ENCODE measurements around the gene IFI6. TPM values are rescaled to one million over a fixed set of nuclear protein-coding genes. Genes with fewer than 3 reads are reported as not detected.

Gene IFI6
- total and polyA plus RNA-seq, 12 donors, result 67.6 to 611 (median 209) TPM

DNA sequence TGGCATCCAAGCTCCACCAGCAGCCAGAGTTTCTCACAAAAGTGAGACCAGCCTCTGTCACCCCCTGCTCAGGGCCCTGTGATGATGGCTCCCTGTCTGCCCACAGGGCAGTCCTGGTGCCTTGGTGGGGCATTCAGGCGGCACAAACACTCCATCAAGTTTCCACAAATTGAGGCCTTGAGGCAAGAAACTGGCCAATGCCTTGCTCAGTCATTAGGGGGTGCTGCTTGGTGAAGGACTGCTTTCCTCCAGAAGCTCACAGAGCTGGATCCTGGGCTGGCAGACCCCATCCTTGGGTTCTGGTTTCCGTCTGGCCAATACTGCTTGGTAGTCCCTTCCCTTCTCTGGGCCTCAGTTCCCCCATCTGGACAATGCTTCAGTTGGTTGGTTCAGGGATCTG, 55.6 kb downstream of the IFI6 start:
- peaks cover 6% of the 10 kb centered on the region in 2 donors for H3K4me1 ChIP-seq (replicated peaks in 1 of 2)
- no peaks in the 10 kb centered on the region for H3K27me3 ChIP-seq
- no peaks in the 10 kb centered on the region for H3K9me3 ChIP-seq (replicated peaks in 1 of 3)
- DNase-seq, result no peak
- 94 to 100% (median 98%) methylated on average over 2 of the region's 2 CpGs; no CpG with 5 or more reads in 1 of the 4 donors for WGBS, 4 donors
- no peaks in the 10 kb centered on the region for H3K36me3 ChIP-seq (replicated peaks in 1 of 2)
- intact Hi-C loops (cut with DNase I), result loop anchor here (2.0 to 10.0 kb wide), 2 partner anchors 42 to 312 kb away; no protein-coding TSS in a partner anchor
- no peak overlapping the region for H3K4me3 ChIP-seq
- H3K27ac ChIP-seq, result no peak overlapping the region
- TF ChIP-seq, protein P1, sequence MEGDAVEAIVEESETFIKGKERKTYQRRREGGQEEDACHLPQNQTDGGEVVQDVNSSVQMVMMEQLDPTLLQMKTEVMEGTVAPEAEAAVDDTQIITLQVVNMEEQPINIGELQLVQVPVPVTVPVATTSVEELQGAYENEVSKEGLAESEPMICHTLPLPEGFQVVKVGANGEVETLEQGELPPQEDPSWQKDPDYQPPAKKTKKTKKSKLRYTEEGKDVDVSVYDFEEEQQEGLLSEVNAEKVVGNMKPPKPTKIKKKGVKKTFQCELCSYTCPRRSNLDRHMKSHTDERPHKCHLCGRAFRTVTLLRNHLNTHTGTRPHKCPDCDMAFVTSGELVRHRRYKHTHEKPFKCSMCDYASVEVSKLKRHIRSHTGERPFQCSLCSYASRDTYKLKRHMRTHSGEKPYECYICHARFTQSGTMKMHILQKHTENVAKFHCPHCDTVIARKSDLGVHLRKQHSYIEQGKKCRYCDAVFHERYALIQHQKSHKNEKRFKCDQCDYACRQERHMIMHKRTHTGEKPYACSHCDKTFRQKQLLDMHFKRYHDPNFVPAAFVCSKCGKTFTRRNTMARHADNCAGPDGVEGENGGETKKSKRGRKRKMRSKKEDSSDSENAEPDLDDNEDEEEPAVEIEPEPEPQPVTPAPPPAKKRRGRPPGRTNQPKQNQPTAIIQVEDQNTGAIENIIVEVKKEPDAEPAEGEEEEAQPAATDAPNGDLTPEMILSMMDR (IDR thresholded peaks at IDR 0.05), result no peak
- TF ChIP-seq POLR2A (IDR thresholded peaks at IDR 0.05), result no peak

Small RNAs within 50 kb of the gene (small RNA-seq; reads per million reads assigned to genes)
- gene AL031729.1, result 0 reads per million in 2 donors
- 0 reads per million in 2 donors for gene RNU6-424P
- 0 reads per million in 2 donors for gene RNU6-949P

Other genes starting within 250 kb of the IFI6 start
- 100 to 1,000 TPM in 4 of 9 donors, 10 to 100 TPM in 5; 17.4 to 159 (median 70.0) TPM for gene WASF2, start 182.0 kb downstream of the IFI6 start, total RNA-seq
- 10 to 100 TPM; 18.9 to 94.6 (median 29.0) TPM for gene WASF2, start 182.0 kb downstream of the IFI6 start, polyA plus RNA-seq
- 100 to 1,000 TPM in 1 of 9 donors, 10 to 100 TPM in 8; 15.3 to 111 (median 71.0) TPM for gene AHDC1, start 68.0 kb downstream of the IFI6 start, total RNA-seq
- gene AHDC1, start 68.0 kb downstream of the IFI6 start, polyA plus RNA-seq, result 10 to 100 TPM; 10.4 to 98.5 (median 27.0) TPM
- 10 to 100 TPM in 4 of 9 donors, 1 to 10 TPM in 5; 1.5 to 16.0 (median 8.0) TPM for gene FGR, start 37.0 kb downstream of the IFI6 start, total RNA-seq
- 10 to 100 TPM in 2 of 3 donors, 1 to 10 TPM in 1; 6.0 to 51.9 (median 11.3) TPM for gene FGR, start 37.0 kb downstream of the IFI6 start, polyA plus RNA-seq
- gene FAM76A, start 53.8 kb upstream of the IFI6 start, total RNA-seq, result 10 to 100 TPM in 4 of 9 donors, 1 to 10 TPM in 5; 4.0 to 12.4 (median 9.5) TPM
- gene FAM76A, start 53.8 kb upstream of the IFI6 start, polyA plus RNA-seq, result 1 to 10 TPM; 2.9 to 7.6 (median 4.9) TPM
- 10 to 100 TPM; 27.5 to 81.9 (median 55.9) TPM for gene STX12, start 101.0 kb upstream of the IFI6 start, total RNA-seq
- gene STX12, start 101.0 kb upstream of the IFI6 start, polyA plus RNA-seq, result 10 to 100 TPM; 18.4 to 72.1 (median 18.6) TPM
- gene PPP1R8, start 158.6 kb upstream of the IFI6 start, total RNA-seq, result 10 to 100 TPM; 20.7 to 63.5 (median 30.9) TPM
- 10 to 100 TPM; 16.9 to 45.0 (median 19.6) TPM for gene PPP1R8, start 158.6 kb upstream of the IFI6 start, polyA plus RNA-seq
- gene THEMIS2, start 200.4 kb upstream of the IFI6 start, total RNA-seq, result 10 to 100 TPM in 7 of 9 donors, 1 to 10 TPM in 2; 1.9 to 58.0 (median 22.0) TPM
- gene THEMIS2, start 200.4 kb upstream of the IFI6 start, polyA plus RNA-seq, result 10 to 100 TPM in 2 of 3 donors, 1 to 10 TPM in 1; 8.6 to 27.1 (median 13.9) TPM
- gene RPA2, start 242.4 kb upstream of the IFI6 start, total RNA-seq, result 10 to 100 TPM; 16.8 to 50.2 (median 35.6) TPM
- gene RPA2, start 242.4 kb upstream of the IFI6 start, polyA plus RNA-seq, result 10 to 100 TPM; 15.6 to 36.4 (median 20.2) TPM